Frontal cortex (tissue), 4 donors: ENCODE results near the gene TROAP. TPM values are rescaled to one million over a fixed set of nuclear protein-coding genes. Genes with fewer than 3 reads are reported as not detected.
A peak's percentile ranks its signal among the peaks of the same experiment; 100 is the strongest.
"Not testable (repeated sequence)": the region's sequence is repeated elsewhere in the genome, so short reads cannot be mapped to it uniquely, and the experiment has no call there.

Source experiments
- DNase-seq, 2 donors: peaks; one replicate each; pipeline ENCODE4 v3.0.0; 2012; ENCODE audit warnings: low spot score in 2 of 2
- FAIRE-seq: peaks from 2 replicates; lab custom pipeline; 2012; peaks lifted over from hg19 to GRCh38; lab: Jason Lieb, UNC
- total RNA-seq: library from RNA; depleted of rRNA; stranded (reverse); fragments of >200 nt; gene quantifications from one replicate; pipeline ENCODE4 v1.2.3, GENCODE V29; 2014
- donor health status: control.
- donor health status: control.
- donor health status: control.

Gene TROAP
- total RNA-seq, 1 donor from 2014 or later, result 2.9 TPM

- FAIRE-seq (no peak), DNase-seq (no peak)
Measured at GRCh38 chr12:49362077-49362476, 39.0 kb downstream of the TROAP start.

GRCh38 chr12:49364989-49365388 lies 41.9 kb downstream of the TROAP start:
- DNase-seq (no peak), FAIRE-seq (no peak)

- FAIRE-seq (no peak), DNase-seq (no peak)
Measured at GRCh38 chr12:49365542-49365941, 42.5 kb downstream of the TROAP start.

GRCh38 chr12:49366096-49366651 lies 43.1 kb downstream of the TROAP start:
- DNase-seq (no peak), FAIRE-seq (no peak)

- no peak for FAIRE-seq
- peak; percentile 88 to 92 for DNase-seq
Measured at GRCh38 chr12:49366652-49367380, 43.8 kb downstream of the TROAP start.

- FAIRE-seq, result no peak
- DNase-seq, result peak in 1 of 2 donors; percentile 38
Measured at GRCh38 chr12:49367381-49368239, 44.6 kb downstream of the TROAP start, which contains the start of gene SPATS2. Gene SPATS2, plus strand, starts transcription at chr12:49367462. Its CDS starts 93,551 bp downstream, at chr12:49461013.

GRCh38 chr12:49368240-49368600 lies 45.2 kb downstream of the TROAP start:
- no peak for FAIRE-seq

GRCh38 chr12:49369411-49370145 lies 46.5 kb downstream of the TROAP start:
- no peak for DNase-seq
- FAIRE-seq, result no peak

More at GRCh38 chr12:49368240-49368600, 45.2 kb downstream of the TROAP start:
- no peak for DNase-seq

GRCh38 chr12:49370539-49370938 lies 47.5 kb downstream of the TROAP start:
- DNase-seq (no peak), FAIRE-seq (no peak)

GRCh38 chr12:49375406-49375805 lies 52.4 kb downstream of the TROAP start:
- FAIRE-seq, result no peak
- DNase-seq, result no peak

GRCh38 chr12:49377386-49377785 lies 54.3 kb downstream of the TROAP start:
- DNase-seq (no peak), FAIRE-seq (no peak)

- not testable (repeated sequence) for FAIRE-seq, DNase-seq
Measured at GRCh38 chr12:49380184-49380583, 57.1 kb downstream of the TROAP start.

Other genes starting within 250 kb of the TROAP start
- 0.41 TPM for gene DHH, start 228.5 kb upstream of the TROAP start, total RNA-seq
- gene LMBR1L, start 212.4 kb upstream of the TROAP start, total RNA-seq, result 83.6 TPM
- gene TUBA1B, start 191.9 kb upstream of the TROAP start, total RNA-seq, result 1,528 TPM
- gene TUBA1A, start 134.2 kb upstream of the TROAP start, total RNA-seq, result 15,800 TPM
- 55.0 TPM for gene TUBA1C, start 58.2 kb upstream of the TROAP start, total RNA-seq
- 0.82 TPM for gene PRPH, start 28.1 kb upstream of the TROAP start, total RNA-seq
- gene C1QL4, start 13.9 kb downstream of the TROAP start, total RNA-seq, result 0.41 TPM
- under 0.01 TPM for gene DNAJC22, start 23.6 kb downstream of the TROAP start, total RNA-seq
- gene SPATS2, start 44.2 kb downstream of the TROAP start, total RNA-seq, result 50.5 TPM
- 3.7 TPM for gene KCNH3, start 215.8 kb downstream of the TROAP start, total RNA-seq
- gene MCRS1, start 244.9 kb downstream of the TROAP start, total RNA-seq, result 35.9 TPM